Spleen (tissue), 7 donors: Measurements from ENCODE around the gene NOSIP.

Source experiments
- CTCF ChIP-seq, 11 experiments: fragments of 200-600 bp in 7 of 11; fragments of 450-650 bp in 4 of 11; sonication (generic) in 4 of 11; IDR thresholded peaks in 8 of 11; conservative IDR thresholded peaks in 3 of 11; 1 replicate in 7 of 11; 2 replicates in 4 of 11; pipeline versions ENCODE4 v1.4.0 to v1.8.0; 2016 to 2021; ENCODE audit warnings: antibody characterized with exemption in 11 of 11, inconsistent platforms in 4 of 11, mild to moderate bottlenecking in 1 of 11
- POLR2A ChIP-seq, 3 donors: fragments of 450-650 bp; IDR thresholded peaks; one replicate each; pipeline ENCODE4 v1.5.1; 2017; ENCODE audit warnings: antibody characterized with exemption in 3 of 3, mild to moderate bottlenecking in 1 of 3
- POLR2AphosphoS5 ChIP-seq, 3 donors: sonication (generic); formaldehyde crosslinking; IDR thresholded peaks; one replicate each; pipeline ENCODE4 v1.5.1; 2017; ENCODE audit warnings: antibody characterized with exemption in 3 of 3
- donor health status: DM: no; HTN: no; CAD: no; lungs with moderate emphysema.
- donor health status: DM: no; HTN: no; CAD: no.
- donor health status: DM: no; HTN: no; CAD: no.

DNA sequence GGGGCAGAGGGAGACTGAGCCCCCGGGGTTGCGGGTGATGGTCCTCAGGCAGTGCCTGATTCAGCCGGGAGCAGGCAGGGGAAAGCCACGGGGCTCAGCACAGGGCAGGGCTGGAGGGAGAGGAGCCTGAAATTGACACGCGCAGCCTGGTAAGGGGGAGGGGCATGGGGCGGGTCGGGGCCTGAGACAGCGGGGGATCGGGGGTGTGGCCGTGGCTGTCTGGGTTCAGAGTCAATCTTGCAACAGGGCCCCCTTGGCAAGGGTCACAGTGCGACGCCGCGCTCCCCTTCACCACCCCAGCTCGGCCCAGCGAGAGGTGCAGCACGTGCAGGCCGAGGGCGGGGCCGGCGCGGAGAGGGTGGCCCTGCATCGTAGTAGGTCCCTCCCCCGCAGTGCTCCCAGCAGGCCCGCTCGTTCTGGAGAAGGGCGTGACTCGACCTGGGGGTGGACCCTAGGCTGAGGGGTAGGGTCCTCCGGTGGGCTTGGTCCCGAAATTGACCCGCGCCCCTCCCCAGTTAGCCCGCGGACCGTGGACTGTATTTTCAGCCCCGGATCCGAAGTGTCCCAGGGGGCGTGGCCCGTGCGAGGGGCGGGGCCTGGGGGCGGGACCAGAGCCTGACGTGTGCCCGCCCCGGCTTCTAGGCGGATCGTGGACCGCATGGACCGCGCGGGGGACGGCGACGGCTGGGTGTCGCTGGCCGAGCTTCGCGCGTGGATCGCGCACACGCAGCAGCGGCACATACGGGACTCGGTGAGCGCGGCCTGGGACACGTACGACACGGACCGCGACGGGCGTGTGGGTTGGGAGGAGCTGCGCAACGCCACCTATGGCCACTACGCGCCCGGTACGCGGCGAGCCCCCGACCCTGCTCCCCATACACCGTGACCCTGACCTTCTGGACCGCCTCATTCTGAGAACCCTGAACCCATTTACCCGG lies 46.5 kb downstream of the NOSIP start:
- TF ChIP-seq CTCF (IDR thresholded peaks at IDR 0.05 in 8 of 11, conservative IDR thresholded peaks at IDR 0.05 in 3 of 11), result peak in 7 of 11 experiments; percentile 43 to 53 (median 43)
- peak in 2 of 3 donors; percentile 61 to 78 for TF ChIP-seq POLR2AphosphoS5 (IDR thresholded peaks at IDR 0.05)
- TF ChIP-seq POLR2A (IDR thresholded peaks at IDR 0.05), result no peak
